HK-2 (cell line): ENCODE results near the gene HYAL2.
A peak's percentile ranks its signal among the peaks of the same experiment; 100 is the strongest.
"Not testable (repeated sequence)": the region's sequence is repeated elsewhere in the genome, so short reads cannot be mapped to it uniquely, and the experiment has no call there.

ENCODE experiments used
- DNase-seq: peaks from one replicate; pipeline ENCODE4 v3.0.0-alpha.2; 2018; ENCODE audit not compliant: unreplicated experiment

HYAL2 gene

DNA sequence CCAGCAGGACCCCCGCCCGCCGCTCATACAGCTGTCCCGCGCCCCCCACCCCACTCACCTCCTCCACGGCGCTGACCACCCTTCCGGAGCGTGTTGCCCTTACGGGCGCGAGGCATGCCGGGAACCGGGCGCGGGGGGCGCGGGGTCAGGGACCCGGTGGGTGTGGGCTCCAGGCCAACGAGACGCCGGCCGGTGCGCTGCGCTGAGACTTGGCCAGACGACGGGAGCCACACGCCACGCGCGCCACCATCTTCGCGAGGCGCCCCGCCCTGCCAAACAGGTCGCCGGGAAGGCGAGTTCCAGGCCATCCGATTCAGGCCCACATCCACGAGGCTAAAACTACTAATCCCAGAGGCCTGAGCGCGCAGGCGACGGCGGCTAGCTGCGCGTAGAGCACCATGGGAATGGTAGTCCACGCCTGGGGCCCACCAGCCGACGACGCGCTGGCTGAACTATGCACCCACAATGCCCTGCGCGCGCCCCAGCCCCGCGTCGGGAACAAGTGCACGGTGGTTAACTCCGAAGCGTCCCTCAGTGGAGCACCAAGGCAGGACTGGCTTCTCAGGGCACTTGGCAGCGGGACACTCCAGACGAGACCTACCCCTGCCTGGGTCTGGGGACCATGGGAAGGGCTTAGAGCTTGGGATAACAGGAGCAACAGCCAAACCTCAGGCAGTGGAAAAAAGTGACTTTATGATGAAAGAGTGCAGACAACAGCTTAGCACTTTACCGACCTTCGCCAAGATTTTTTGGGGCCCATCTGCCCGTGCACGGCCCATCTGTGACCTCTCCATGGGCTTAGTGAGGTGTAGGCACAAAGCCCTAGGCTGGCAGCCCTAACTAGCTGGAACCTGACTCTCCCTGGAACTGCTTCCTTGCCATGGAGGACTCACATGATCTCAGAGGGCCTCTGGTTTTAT lies 30.1 kb downstream of the HYAL2 start, which contains the start of gene IFRD2:
TSS of gene IFRD2 (minus strand) at position 271 of the 920 bp plus-strand sequence. CDS start at position 116, 155 bp downstream.
- peak; percentile 93 for DNase-seq

GRCh38 chr3:50290161-50290641 lies 32.3 kb downstream of the HYAL2 start:
- DNase-seq = no peak

DNA sequence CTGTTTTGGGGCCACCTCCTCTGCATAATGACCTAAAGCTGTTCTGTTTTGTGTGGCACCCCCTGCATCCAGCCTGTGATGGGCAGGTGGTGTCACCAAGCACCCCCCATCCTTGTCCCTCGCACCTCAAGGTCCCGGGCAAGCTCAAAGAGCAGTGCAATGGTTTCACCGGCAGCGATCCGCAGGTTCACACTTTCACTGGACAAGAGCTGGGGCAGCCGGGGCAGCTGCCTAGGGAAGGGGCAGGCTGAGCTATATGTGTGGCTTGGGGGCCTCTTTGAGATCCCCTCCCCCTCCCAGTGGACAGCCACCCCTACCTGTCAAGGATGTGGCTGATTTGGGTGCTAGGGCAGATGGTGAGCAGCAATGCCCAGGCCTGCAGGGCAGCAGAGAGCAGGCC lies 33.4 kb downstream of the HYAL2 start:
- no peak for DNase-seq

- DNase-seq = no peak
Observed at GRCh38 chr3:50288387-50289007, 34.0 kb downstream of the HYAL2 start.

- DNase-seq = no peak
Observed at GRCh38 chr3:50287262-50287661, 35.3 kb downstream of the HYAL2 start.

DNA sequence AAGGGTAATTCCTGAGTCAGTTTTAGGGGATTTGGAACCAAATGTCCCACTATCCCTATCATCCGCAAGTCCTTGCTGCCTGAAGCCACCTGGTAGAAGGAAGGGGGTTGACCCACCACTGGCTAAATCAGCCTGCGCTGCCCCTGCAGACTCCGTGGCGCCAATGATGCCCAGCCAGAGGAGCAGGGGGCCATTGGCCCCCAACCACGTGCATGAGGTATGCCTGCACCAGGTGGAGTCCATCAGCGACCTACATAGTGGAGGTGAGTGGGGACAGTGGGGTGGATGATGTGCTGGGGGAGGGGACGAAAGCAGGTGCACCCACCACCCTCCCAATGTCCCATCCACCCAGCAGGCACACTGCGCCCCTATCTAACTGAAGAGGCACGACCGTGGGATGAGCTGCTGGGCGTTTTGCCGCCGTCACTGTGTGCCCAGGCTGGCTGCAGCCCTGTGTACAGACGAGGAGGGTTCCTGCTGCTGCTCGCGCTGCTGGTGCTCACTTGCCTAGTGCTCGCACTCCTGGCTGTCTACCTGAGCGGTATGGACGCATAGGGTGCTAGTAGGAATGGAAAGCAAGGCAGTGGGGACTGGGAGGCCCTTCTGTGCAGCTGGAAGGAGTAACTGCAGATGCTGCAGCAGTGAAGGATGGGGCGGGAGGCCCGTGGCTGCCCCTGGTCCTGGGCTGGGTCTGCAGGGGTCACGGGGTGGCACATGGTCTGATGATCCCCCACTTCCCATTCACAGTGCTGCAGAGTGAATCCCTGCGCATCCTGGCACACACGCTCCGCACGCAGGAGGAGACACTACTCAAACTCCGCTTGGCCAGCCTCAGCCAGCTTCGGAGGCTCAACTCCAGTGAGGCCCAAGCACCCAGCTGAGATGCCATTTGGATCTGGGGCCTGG lies 36.0 kb downstream of the HYAL2 start:
- DNase-seq = no peak

GRCh38 chr3:50284121-50284520 lies 38.4 kb downstream of the HYAL2 start:
- not testable (repeated sequence) for DNase-seq

GRCh38 chr3:50279255-50280016 lies 43.1 kb downstream of the HYAL2 start:
- no peak for DNase-seq

DNA sequence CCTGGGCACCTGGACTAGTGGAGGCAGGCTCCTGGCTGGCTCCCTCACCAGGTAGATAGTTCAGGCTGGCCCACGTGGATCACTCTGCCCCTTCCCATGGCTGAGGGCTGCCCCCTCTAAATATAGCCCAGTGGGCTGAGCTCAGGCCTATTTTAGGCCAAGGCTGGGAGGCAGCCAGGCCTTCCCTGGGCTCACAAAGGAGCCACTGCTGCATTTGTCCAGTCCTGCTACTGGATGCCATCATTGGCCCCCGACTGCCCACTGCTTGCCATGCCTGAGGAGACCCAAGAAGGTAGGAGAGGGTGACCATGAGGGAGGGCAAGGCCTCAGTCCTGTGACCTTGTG lies 43.7 kb downstream of the HYAL2 start, which contains the start of gene LSMEM2:
TSS of gene LSMEM2 (plus strand) at position 208 of the 345 bp plus-strand sequence. CDS start at position 235, 27 bp downstream.
- DNase-seq = no peak

GRCh38 chr3:50278123-50278879 lies 44.2 kb downstream of the HYAL2 start:
- no peak for DNase-seq

GRCh38 chr3:50276762-50277101 lies 45.8 kb downstream of the HYAL2 start:
- DNase-seq = no peak

DNA sequence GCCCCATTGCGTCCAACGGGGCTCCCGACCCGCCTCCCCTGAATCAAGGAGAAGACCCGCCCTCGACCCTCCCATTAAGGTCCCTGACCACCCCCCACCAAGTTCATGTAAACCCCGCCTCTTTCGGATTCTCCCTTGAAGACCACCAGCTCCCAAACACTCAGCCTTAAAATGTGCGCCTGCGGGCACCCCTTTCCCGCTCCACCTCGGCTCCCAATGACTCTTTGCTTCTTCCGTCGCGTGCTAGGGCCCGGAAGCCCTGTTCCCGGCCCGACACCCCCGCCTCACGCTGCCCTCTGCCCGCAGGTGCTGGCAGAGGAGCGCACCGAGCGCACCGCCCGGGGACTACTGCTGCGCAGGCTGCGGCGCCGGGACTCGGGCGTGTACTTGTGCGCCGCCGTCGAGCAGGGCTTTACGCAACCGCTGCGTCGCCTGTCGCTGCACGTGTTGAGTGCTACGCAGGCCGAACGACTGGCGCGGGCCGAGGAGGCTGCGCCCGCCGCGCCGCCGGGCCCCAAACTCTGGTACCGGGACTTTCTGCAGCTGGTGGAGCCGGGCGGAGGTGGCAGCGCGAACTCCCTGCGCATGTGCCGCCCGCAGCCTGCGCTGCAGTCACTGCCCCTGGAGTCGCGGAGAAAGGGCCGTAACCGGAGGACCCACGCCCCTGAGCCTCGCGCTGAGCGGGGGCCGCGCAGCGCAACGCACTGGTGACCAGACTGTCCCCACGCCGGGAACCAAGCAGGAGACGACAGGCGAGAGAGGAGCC lies 46.4 kb downstream of the HYAL2 start:
- DNase-seq = no peak

DNA sequence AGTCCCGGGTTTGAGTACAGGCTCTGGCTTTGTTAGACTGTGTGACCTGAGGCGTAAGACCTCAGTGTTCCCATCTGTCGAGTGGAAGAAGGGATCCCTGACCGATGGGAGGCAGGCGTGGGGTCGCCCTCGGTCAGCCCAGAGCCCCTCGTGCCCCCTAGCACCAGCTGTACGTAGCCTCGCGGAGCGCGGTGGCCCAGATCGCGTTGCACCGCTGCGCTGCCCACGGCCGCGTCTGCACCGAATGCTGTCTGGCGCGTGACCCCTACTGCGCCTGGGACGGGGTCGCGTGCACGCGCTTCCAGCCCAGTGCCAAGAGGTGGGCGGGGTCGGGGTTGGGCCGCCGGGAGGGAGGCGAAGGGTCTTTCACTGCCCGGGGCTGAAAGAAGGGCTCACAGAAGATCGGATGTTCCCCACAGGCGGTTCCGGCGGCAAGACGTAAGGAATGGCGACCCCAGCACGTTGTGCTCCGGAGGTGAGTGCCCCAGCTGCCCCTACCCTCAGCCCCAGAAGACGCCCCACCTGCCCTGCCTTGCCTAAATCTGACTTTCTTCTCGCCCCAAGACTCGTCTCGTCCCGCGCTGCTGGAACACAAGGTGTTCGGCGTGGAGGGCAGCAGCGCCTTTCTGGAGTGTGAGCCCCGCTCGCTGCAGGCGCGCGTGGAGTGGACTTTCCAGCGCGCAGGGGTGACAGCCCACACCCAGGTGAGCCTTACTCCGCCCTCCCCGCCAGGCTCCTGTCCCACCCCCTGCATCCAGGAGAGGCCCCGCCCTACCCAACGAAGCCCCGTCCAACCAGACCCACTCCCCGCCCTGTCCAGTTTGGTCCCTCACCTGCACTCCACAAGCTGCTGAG lies 47.2 kb downstream of the HYAL2 start:
- no peak for DNase-seq

DNA sequence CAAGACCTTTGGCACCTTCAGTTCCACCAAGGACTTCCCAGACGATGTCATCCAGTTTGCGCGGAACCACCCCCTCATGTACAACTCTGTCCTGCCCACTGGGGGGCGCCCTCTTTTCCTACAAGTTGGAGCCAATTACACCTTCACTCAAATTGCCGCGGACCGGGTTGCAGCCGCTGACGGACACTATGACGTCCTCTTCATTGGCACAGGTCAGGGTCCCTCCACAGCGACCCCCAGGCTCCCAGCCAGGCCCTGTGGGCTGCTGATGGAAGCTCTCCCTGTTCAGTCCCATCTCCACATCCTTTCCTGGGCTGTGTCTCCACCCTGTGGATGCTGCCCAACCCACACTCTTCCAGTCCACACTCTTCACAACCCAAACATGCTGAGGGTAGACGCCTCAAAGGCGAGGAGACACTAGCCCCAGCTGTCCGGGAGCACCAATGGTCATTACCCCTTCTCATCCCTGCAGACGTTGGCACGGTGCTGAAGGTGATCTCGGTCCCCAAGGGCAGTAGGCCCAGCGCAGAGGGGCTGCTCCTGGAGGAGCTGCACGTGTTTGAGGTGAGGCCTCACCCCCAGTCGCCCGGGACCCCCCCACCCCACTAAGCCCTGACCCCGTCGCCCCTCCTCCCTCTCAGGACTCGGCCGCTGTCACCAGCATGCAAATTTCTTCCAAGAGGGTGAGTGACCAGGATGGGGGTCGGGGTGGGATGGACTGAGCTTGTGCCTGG lies 48.0 kb downstream of the HYAL2 start:
- DNase-seq = no peak

DNA sequence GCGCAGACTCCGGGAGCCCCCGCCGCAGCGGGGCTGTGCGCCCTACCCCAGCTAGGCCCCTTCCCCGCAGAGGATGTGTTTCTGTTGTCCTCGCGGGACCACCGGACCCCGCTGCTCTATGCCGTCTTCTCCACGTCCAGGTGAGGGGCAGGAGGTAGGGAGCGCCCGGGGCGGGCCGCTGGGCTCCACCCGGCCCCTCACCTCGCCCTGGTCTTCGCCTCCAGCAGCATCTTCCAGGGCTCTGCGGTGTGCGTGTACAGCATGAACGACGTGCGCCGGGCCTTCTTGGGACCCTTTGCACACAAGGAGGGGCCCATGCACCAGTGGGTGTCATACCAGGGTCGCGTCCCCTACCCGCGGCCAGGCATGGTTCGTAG lies 48.9 kb downstream of the HYAL2 start:
- DNase-seq = no peak

GRCh38 chr3:50272911-50273688 lies 49.4 kb downstream of the HYAL2 start:
- peak; percentile 88 for DNase-seq

DNA sequence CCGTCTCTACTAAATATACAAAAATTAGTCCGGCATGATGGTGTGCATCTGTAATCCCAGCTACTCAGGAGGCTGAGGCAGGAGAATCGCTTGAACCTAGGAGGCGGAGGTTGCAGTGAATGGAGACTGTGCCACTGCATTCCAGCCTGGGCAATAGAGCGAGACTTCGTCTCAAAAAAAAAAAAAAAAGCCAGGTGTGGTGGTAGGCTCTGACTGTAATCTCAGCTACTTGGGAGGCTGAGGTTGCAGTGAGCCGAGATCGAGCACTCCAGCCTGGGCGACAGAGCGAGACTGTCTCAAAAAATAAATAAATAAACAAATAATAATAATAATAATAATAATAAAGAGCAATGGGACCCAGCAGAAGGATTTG lies 50.0 kb downstream of the HYAL2 start:
- not testable (repeated sequence) for DNase-seq
